NCI-H2171 (cell line): Measurements from ENCODE around the gene CRTAC1.
"Not testable (repeated sequence)": the region's sequence is repeated elsewhere in the genome, so short reads cannot be mapped to it uniquely, and the experiment has no call there.

Experiments used
- DNase-seq: peaks from one replicate; lab custom pipeline; 2025; lab: John Stamatoyannopoulos, UW

CRTAC1 gene

GRCh38 chr10:97842656-97843280 lies 187.7 kb downstream of the CRTAC1 start:
- DNase-seq, result no peak

DNA sequence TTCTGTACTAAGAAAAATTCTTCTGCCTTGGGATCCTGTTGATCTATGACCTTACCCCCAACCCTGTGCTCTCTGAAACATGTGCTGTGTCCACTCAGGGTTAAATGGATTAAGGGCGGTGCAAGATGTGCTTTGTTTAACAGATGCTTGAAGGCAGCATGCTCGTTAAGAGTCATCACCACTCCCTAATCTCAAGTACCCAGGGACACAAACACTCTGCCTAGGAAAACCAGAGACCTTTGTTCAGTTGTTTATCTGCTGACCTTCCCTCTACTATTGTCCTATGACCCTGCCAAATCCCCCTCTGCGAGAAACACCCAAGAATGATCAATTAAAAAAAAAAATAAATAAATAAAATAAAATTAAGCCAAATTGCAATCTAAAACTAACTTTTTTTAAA lies 188.3 kb downstream of the CRTAC1 start:
- not testable (repeated sequence) for DNase-seq

- DNase-seq, result not testable (repeated sequence)
Observed at GRCh38 chr10:97841166-97841565, 189.3 kb downstream of the CRTAC1 start.

- no peak for DNase-seq
Observed at GRCh38 chr10:97838091-97838490, 192.3 kb downstream of the CRTAC1 start.

GRCh38 chr10:97836446-97836845 lies 194.0 kb downstream of the CRTAC1 start:
- no peak for DNase-seq

DNA sequence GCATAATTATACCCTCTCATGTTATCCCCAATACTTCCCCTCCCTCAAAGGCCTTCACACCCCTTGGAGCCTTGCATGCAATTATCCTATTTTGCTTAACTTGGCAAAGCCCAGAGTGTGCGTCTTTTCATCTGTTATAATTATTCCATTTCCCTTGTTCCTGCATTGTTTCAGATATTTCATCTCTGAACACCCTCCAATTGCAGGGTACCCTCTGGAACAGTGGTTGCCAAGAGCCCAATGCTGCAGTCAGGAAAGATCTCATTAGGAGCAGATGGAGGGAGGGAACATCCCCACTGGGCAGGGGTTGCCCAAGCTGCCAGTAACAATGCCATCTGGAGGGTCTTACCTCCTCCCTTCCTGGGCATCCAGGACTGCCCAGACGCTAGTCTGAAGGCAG lies 199.2 kb downstream of the CRTAC1 start:
- DNase-seq, result no peak

GRCh38 chr10:97830064-97830463 lies 200.4 kb downstream of the CRTAC1 start:
- no peak for DNase-seq

DNA sequence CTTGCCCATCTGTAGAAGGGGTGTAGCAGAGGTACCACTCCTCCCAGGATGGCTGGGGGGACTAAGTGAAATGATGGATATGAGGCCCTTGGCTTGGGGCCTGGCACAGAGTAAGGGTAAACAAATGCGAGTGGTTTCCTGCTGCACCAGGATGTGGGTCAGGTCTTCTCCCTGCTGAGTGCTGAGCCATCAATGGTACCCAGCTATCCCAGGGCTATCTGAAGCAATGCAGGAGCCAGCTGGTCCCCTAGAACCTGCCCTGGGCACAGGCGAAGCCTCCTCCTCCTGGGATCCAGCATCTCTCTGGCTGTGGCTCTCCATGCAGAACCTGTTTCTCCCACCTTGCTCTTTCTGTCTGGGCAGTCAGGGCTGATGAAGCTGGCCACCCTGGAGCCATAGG lies 201.7 kb downstream of the CRTAC1 start:
- DNase-seq, result no peak

GRCh38 chr10:97827702-97828291 lies 202.6 kb downstream of the CRTAC1 start:
- no peak for DNase-seq

GRCh38 chr10:97826892-97827291 lies 203.5 kb downstream of the CRTAC1 start:
- DNase-seq, result no peak

DNA sequence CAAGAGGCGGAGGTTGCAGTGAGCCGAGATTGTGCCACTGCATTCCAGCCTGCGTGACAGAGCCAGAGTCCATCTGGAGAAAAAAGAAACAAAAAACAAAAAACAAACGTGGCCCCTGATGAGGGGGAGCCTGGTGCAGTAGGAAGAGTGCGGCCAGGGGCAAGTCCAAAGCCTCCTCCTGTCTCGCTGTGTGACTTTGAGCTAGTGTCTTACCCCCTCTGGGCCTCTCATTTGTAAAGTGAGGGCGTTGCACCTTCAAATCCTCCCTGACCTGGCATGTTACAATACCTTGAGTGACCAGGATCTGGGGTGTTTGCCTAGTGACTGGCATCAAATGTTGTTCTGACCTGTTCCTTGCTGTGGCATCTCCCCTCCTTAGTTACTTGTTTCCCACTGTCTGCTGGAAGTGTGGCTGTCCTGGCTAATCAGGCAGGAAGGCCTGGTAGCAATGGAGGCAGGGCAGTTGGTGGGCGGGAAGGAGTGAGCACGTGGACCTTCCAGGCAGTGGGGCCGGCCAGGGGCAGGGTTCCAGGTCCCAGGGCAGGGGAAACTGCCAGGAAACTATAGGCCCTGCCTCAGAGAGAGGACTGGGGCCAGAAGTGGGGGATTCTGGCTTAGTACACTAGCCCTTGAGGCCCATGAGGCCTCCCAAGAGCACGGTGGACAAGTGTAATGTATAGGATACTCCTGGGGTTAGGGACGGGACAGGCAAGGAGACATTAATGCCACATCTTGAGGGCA lies 205.2 kb downstream of the CRTAC1 start:
- no peak for DNase-seq

- DNase-seq, result no peak
Observed at GRCh38 chr10:97823734-97824133, 206.7 kb downstream of the CRTAC1 start.

- no peak for DNase-seq
Observed at GRCh38 chr10:97822261-97822687, 208.1 kb downstream of the CRTAC1 start.

DNA sequence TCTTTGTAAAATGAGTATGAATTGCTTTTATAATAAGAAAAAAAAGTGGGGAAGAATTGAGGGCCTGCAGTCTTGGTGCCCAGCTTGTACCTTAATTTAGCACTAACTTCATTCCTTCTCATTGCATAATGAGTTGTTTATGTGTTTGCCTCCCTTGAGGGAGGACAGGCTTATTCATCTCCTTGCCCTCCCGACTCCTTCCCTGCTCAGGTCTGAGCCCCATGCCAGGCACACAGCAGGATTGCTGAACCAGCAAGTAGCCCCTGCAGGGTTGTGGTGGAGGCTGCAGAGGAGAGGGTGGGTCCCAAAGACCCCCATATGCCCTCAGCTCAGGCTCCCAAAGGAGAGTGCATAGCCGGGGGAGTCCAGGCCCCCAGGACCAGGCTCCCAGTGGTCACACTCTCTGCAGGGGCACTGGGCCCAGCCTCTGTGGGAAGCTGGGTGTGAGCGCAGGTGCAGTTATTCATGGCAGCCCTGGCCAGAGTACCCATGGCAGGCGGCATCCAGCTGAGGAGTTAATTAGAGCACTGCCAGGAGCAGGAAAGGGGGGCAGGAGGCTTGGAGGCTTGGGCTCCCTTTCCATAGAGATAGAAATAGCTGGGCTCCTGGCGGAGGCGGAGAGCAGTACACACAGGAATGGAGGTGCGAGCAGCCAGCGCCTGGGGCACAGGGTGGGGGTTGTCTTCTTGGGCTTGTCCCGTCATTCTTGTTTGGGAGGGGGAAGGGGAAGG lies 208.9 kb downstream of the CRTAC1 start:
- no peak for DNase-seq

- DNase-seq, result no peak
Observed at GRCh38 chr10:97820096-97820704, 210.2 kb downstream of the CRTAC1 start.

DNA sequence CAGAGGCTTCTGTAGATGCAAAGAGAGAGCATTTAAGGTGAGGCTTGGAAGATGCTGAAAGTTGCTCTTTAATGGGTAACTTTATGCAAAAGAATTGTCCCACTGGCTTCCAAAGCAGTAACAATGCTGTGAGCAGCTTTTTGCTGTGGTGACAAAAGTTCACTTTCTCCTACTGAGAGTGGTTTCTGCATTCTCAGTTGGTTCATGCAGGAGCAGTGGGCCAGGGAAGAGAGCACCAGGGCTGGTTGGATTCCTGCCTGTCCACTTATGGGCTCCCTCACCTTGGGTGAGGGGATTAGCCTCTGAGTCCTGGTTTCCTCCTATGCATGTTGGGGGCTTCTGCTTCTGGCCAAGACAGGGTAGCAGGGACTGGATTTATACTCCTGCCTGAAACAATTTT lies 211.8 kb downstream of the CRTAC1 start:
- no peak for DNase-seq

- DNase-seq, result no peak
Observed at GRCh38 chr10:97816609-97817008, 213.8 kb downstream of the CRTAC1 start.
